SK-N-SH treated with all-trans-retinoic acid at 6 μM for 48 hours (cell line): ENCODE measurements around the gene RTN4RL1.

Experiments used
- ATAC-seq: fragments of 200-7000 bp; cut with Tn5 transposase; 3 replicates; pipeline ENCODE4 v1.9.1; 2020; ENCODE audit warnings: mild to moderate bottlenecking, moderate library complexity
- ARNTL ChIP-seq: fragments of 450-650 bp; formaldehyde crosslinking; IDR thresholded peaks from 2 replicates; pipeline ENCODE4 v1.5.0; 2020; ENCODE audit warnings: low read depth, mild to moderate bottlenecking, moderate library complexity, borderline replicate concordance
- BACH2 ChIP-seq: fragments of 250-450 bp; sonication (Bioruptor Pico); IDR thresholded peaks from 2 replicates; pipeline ENCODE4 v1.9.0; 2021; ENCODE audit warnings: mild to moderate bottlenecking, borderline replicate concordance
- CREB5 ChIP-seq: fragments of 250-450 bp; sonication (Bioruptor Pico); IDR thresholded peaks from 2 replicates; pipeline ENCODE4 v1.5.1; 2020; ENCODE audit warnings: low read depth, mild to moderate bottlenecking, moderate library complexity
- CSDC2 ChIP-seq: fragments of 250-450 bp; sonication (Bioruptor Pico); IDR thresholded peaks from 2 replicates; pipeline ENCODE4 v1.5.0; 2020; ENCODE audit warnings: mild to moderate bottlenecking, moderate library complexity
- CSRNP3 ChIP-seq: fragments of 250-450 bp; sonication (Bioruptor Pico); IDR thresholded peaks from 2 replicates; pipeline ENCODE4 v1.5.1; 2021; ENCODE audit warnings: mild to moderate bottlenecking, moderate library complexity
- ESRRG ChIP-seq: fragments of 250-450 bp; sonication (Bioruptor Pico); IDR thresholded peaks from 2 replicates; pipeline ENCODE4 v1.6.1; 2021; ENCODE audit warnings: mild to moderate bottlenecking
- GLIS3 ChIP-seq: fragments of 250-450 bp; sonication (Bioruptor Pico); IDR thresholded peaks from 2 replicates; pipeline ENCODE4 v1.5.0; 2020; ENCODE audit warnings: mild to moderate bottlenecking, moderate library complexity
- ISL1 ChIP-seq: fragments of 250-450 bp; sonication (Bioruptor Pico); IDR thresholded peaks from 2 replicates; pipeline ENCODE4 v2.1.2; 2022; ENCODE audit warnings: mild to moderate bottlenecking, moderate library complexity
- OSR1 ChIP-seq: fragments of 250-450 bp; sonication (Bioruptor Pico); IDR thresholded peaks from 2 replicates; pipeline ENCODE4 v1.8.0; 2022; ENCODE audit warnings: moderate library complexity, mild to moderate bottlenecking, inconsistent platforms
- PATZ1 ChIP-seq: fragments of 250-450 bp; sonication (Bioruptor Pico); IDR thresholded peaks from 2 replicates; pipeline ENCODE4 v1.8.0; 2020; ENCODE audit warnings: mild to moderate bottlenecking, moderate library complexity, borderline replicate concordance
- POU6F1 ChIP-seq: fragments of 250-450 bp; sonication (Bioruptor Pico); IDR thresholded peaks from 2 replicates; pipeline ENCODE4 v1.8.0; 2021; ENCODE audit warnings: low read depth, mild to moderate bottlenecking, moderate library complexity, borderline replicate concordance
- PPARA ChIP-seq: fragments of 250-450 bp; sonication (Bioruptor Pico); IDR thresholded peaks from 2 replicates; pipeline ENCODE4 v1.5.0; 2020; ENCODE audit warnings: mild to moderate bottlenecking, borderline replicate concordance
- RARB ChIP-seq: fragments of 250-450 bp; sonication (Bioruptor Pico); IDR thresholded peaks from 2 replicates; pipeline ENCODE4 v1.8.0; 2021; ENCODE audit warnings: mild to moderate bottlenecking, moderate library complexity
- SNAI2 ChIP-seq: fragments of 250-450 bp; sonication (Bioruptor Pico); IDR thresholded peaks from 2 replicates; pipeline ENCODE4 v1.5.0; 2020; ENCODE audit warnings: mild to moderate bottlenecking, moderate library complexity
- TCF4 ChIP-seq: fragments of 250-450 bp; sonication (Bioruptor Pico); IDR thresholded peaks from 2 replicates; pipeline ENCODE4 v1.8.0; 2021; ENCODE audit warnings: mild to moderate bottlenecking, moderate library complexity, borderline replicate concordance
- TOX ChIP-seq: fragments of 250-450 bp; sonication (Bioruptor Pico); IDR thresholded peaks from 2 replicates; pipeline ENCODE4 v1.8.0; 2021; ENCODE audit warnings: mild to moderate bottlenecking, moderate library complexity, borderline replicate concordance
- TSHZ2 ChIP-seq: fragments of 250-450 bp; sonication (Bioruptor Pico); IDR thresholded peaks from 2 replicates; pipeline ENCODE4 v1.5.0; 2020; ENCODE audit warnings: mild to moderate bottlenecking, moderate library complexity
- ZC3H10 ChIP-seq: fragments of 250-450 bp; sonication (Bioruptor Pico); IDR thresholded peaks from 2 replicates; pipeline ENCODE4 v1.5.1; 2021; ENCODE audit warnings: mild to moderate bottlenecking, moderate library complexity
- ZFP3 ChIP-seq: fragments of 250-450 bp; sonication (Bioruptor Pico); IDR thresholded peaks from 2 replicates; pipeline ENCODE4 v1.5.0; 2020; ENCODE audit warnings: mild to moderate bottlenecking, moderate library complexity
- ZFP30 ChIP-seq: fragments of 450-650 bp; formaldehyde crosslinking; IDR thresholded peaks from 2 replicates; pipeline ENCODE4 v1.5.0; 2022; ENCODE audit warnings: mild to moderate bottlenecking, moderate library complexity
- ZNF565 ChIP-seq: fragments of 450-650 bp; formaldehyde crosslinking; conservative IDR thresholded peaks from 2 replicates; pipeline ENCODE4 v1.5.0; 2020; ENCODE audit warnings: low read depth, mild to moderate bottlenecking, moderate library complexity
- ZNF8 ChIP-seq: fragments of 450-650 bp; formaldehyde crosslinking; IDR thresholded peaks from 2 replicates; pipeline ENCODE4 v1.5.0; 2020; ENCODE audit warnings: mild to moderate bottlenecking, moderate library complexity

Gene RTN4RL1

GRCh38 chr17:1916963-1917715, 108.0 kb downstream of the RTN4RL1 start:
- TF ChIP-seq ESRRG (no peak), ZFP3 (no peak), TCF4 (CRISPR knock-in tag) (no peak), ZFP30 (no peak), PPARA (CRISPR knock-in tag) (no peak), ISL1 (CRISPR knock-in tag) (no peak), PATZ1 (CRISPR knock-in tag) (no peak), POU6F1 (CRISPR knock-in tag) (no peak), ZNF8 (CRISPR knock-in tag) (no peak), ARNTL (no peak), RARB (CRISPR knock-in tag) (no peak), BACH2 (no peak), CSDC2 (no peak), ZNF565 (CRISPR knock-in tag) (no peak), SNAI2 (CRISPR knock-in tag) (no peak), CSRNP3 (CRISPR knock-in tag) (no peak), GLIS3 (CRISPR knock-in tag) (no peak), OSR1 (no peak), ZC3H10 (no peak)
- no peak for ATAC-seq

GRCh38 chr17:1916316-1916715, 108.8 kb downstream of the RTN4RL1 start:
- TF ChIP-seq CSDC2 = no peak
- no peak for TF ChIP-seq OSR1
- TF ChIP-seq CREB5 = no peak
- TF ChIP-seq ZNF565 (CRISPR knock-in tag) = no peak
- TF ChIP-seq ZFP30 = no peak
- no peak for TF ChIP-seq TOX (CRISPR knock-in tag)
- TF ChIP-seq TCF4 (CRISPR knock-in tag) = no peak
- no peak for TF ChIP-seq RARB (CRISPR knock-in tag)
- TF ChIP-seq ZFP3 = no peak
- no peak for TF ChIP-seq ZC3H10
- TF ChIP-seq ZNF8 (CRISPR knock-in tag) = no peak
- no peak for TF ChIP-seq PPARA (CRISPR knock-in tag)
- TF ChIP-seq ISL1 (CRISPR knock-in tag) = no peak
- no peak for TF ChIP-seq SNAI2 (CRISPR knock-in tag)
- TF ChIP-seq ESRRG = no peak
- TF ChIP-seq BACH2 = no peak
- no peak for TF ChIP-seq ARNTL
- TF ChIP-seq GLIS3 (CRISPR knock-in tag) = no peak
- ATAC-seq = no peak

GRCh38 chr17:1915889-1916288, 109.2 kb downstream of the RTN4RL1 start:
- no peak for TF ChIP-seq ARNTL
- no peak for ATAC-seq

- TF ChIP-seq SNAI2 (CRISPR knock-in tag) (no peak), ISL1 (CRISPR knock-in tag) (no peak), CSDC2 (no peak), ARNTL (no peak), ZC3H10 (no peak), ZFP30 (no peak), PPARA (CRISPR knock-in tag) (no peak), ZFP3 (no peak), ZNF565 (CRISPR knock-in tag) (no peak), TSHZ2 (no peak)
- TF ChIP-seq, all 23 proteins: peak for 0
Observed at GRCh38 chr17:1914661-1915083, 110.5 kb downstream of the RTN4RL1 start.

More at GRCh38 chr17:1914661-1915083, 110.5 kb downstream of the RTN4RL1 start:
- no peak for ATAC-seq
